CD4-positive, alpha-beta T cell treated with Interleukin-4 for 4 hours (primary cell): ENCODE measurements around the gene NLGN4X.
"Not testable (repeated sequence)": the region's sequence is repeated elsewhere in the genome, so short reads cannot be mapped to it uniquely, and the experiment has no call there.

Experiments used
- DNase-seq: peaks from one replicate; pipeline ENCODE4 v3.0.0-alpha.2; 2020

NLGN4X gene

GRCh38 chrX:6002056-6002455, 226.6 kb downstream of the NLGN4X start:
- DNase-seq: no peak

- DNase-seq: no peak
These were observed 229.8 kb downstream of the NLGN4X start for GRCh38 chrX:5998901-5999300.

- DNase-seq: no peak
These were observed 230.2 kb downstream of the NLGN4X start for GRCh38 chrX:5998456-5998855.

- DNase-seq: no peak
These were observed 237.3 kb downstream of the NLGN4X start for GRCh38 chrX:5991393-5991792.

- no peak for DNase-seq
These were observed 249.3 kb downstream of the NLGN4X start for GRCh38 chrX:5979338-5979737.

GRCh38 chrX:5976332-5976731, 252.3 kb downstream of the NLGN4X start:
- no peak for DNase-seq

GRCh38 chrX:5971300-5971699, 257.4 kb downstream of the NLGN4X start:
- DNase-seq: no peak

GRCh38 chrX:5965406-5965805, 263.3 kb downstream of the NLGN4X start:
- no peak for DNase-seq

- no peak for DNase-seq
These were observed 269.4 kb downstream of the NLGN4X start for GRCh38 chrX:5959286-5959685.

- no peak for DNase-seq
These were observed 270.1 kb downstream of the NLGN4X start for GRCh38 chrX:5958523-5958922.

GRCh38 chrX:5957506-5957905, 271.2 kb downstream of the NLGN4X start:
- DNase-seq: no peak

- DNase-seq: no peak
These were observed 292.2 kb downstream of the NLGN4X start for GRCh38 chrX:5936438-5936837.

- DNase-seq: no peak
These were observed 300.4 kb downstream of the NLGN4X start for GRCh38 chrX:5928224-5928623.

GRCh38 chrX:5916945-5917344, 311.7 kb downstream of the NLGN4X start:
- DNase-seq: no peak

- DNase-seq: no peak
These were observed 312.9 kb downstream of the NLGN4X start for GRCh38 chrX:5915783-5916182.

- no peak for DNase-seq
These were observed 321.5 kb downstream of the NLGN4X start for GRCh38 chrX:5907207-5907606.

- not testable (repeated sequence) for DNase-seq
These were observed 325.0 kb downstream of the NLGN4X start for GRCh38 chrX:5903586-5904190.

- no peak for DNase-seq
These were observed 330.2 kb downstream of the NLGN4X start for GRCh38 chrX:5898463-5898862.

GRCh38 chrX:5891378-5891777, 337.3 kb downstream of the NLGN4X start:
- DNase-seq: no peak

- DNase-seq: no peak
These were observed 351.6 kb downstream of the NLGN4X start for GRCh38 chrX:5876984-5877596.

- DNase-seq: no peak
These were observed 358.4 kb downstream of the NLGN4X start for GRCh38 chrX:5870238-5870637.

GRCh38 chrX:5869786-5870185, 358.9 kb downstream of the NLGN4X start:
- no peak for DNase-seq

- DNase-seq: no peak
These were observed 360.9 kb downstream of the NLGN4X start for GRCh38 chrX:5867778-5868177.

GRCh38 chrX:5857232-5857631, 371.4 kb downstream of the NLGN4X start:
- no peak for DNase-seq

- DNase-seq: no peak
These were observed 375.7 kb downstream of the NLGN4X start for GRCh38 chrX:5852941-5853340.
